ENCODE data around the gene PRPF8. TPM values are rescaled to one million over a fixed set of nuclear protein-coding genes. Genes with fewer than 3 reads are reported as not detected.

Gene PRPF8
- total and polyA plus RNA-seq, 2 of the 13 experiments (the other 11 are each of a cell fraction or from before 2014, with no cell fraction given): 112 to 179 TPM

DNA sequence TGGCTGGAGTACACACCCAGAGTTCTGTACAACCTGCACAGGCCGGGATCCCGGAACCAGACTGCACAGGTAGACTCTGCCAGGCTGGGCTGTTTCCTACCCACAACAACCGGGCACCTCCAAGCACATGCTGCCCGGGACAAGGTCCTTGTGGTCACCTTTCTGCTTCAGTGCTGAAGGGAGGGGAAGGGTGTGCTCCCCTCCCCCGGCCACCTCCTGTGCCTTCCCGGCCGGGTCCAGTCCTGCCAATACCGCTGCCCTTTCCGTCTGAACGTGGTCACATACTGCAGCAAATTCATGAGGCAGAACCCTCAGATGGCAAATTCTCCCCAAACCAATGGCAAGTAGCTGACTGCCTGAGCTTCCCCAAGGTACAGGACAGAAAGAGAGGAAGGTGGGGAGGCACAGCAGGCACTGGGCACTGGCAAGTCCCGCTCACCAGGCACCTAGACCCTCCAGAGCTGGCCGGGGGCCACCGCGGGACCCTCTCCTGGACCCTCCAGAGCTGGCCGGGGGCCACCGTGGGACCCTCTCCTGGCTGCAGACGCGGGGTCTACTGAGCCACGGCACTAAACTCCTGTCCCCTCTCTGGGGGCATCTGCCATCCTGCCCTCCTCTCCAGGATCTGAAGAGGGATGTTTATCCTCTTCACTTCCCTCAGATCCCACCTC is 78.9 kb downstream of the PRPF8 start:
- Histone ChIP-seq H3K4me1 (ENCODE audit: insufficient read depth, low read length) (peaks cover 76% of the 10 kb centered on the region), H3K27ac (ENCODE audit: extremely low read length, insufficient read depth, low read length) (peak overlapping the region; percentile 9), H4K20me1 (ENCODE audit: insufficient read depth, low read length) (no peaks in the 10 kb centered on the region), H3K9ac (ENCODE audit: insufficient read depth, low read depth, low read length) (peak overlapping the region; percentile 12; the same call in 1 of the 2 replicates), H3K79me2 (ENCODE audit: insufficient read depth, low read length) (no peaks in the 10 kb centered on the region), H2AFZ (ENCODE audit: low read length) (no peak overlapping the region), H3K9me3 (ENCODE audit: low read length) (peaks cover 7% of the 10 kb centered on the region; the same call in 1 of the 2 replicates), H3K36me3 (replicated peaks in 1 of 2; ENCODE audit: control insufficient read depth in 1 of 2, insufficient read depth in 2 of 2, low read length in 2 of 2) (no peaks in the 10 kb centered on the region; a peak in 2 of 5 replicates), H3K4me3 (replicated peaks in 1 of 3; ENCODE audit: insufficient read depth in 1 of 3, low read depth in 2 of 3, low read length in 3 of 3) (no peak overlapping the region), H3K27me3 (ENCODE audit: control insufficient read depth in 1 of 2, insufficient read depth in 2 of 2, low read length in 2 of 2) (no peaks in the 10 kb centered on the region), H3K4me2 (ENCODE audit: low read depth, low read length) (peak overlapping the region; percentile 51)
- WGBS (ENCODE audit: low lambda C conversion rate): 85% methylated on average over 14 of the region's 19 CpGs
- DNase-seq (ENCODE audit: low spot score) (no peak), FAIRE-seq (no peak), ATAC-seq (peak; percentile 47)
- ChIA-PET CTCF (ENCODE audit: low intra/inter-chr PET ratio, low total read pairs) (no interaction called here), POLR2A (interaction anchor here (0.7 to 1.2 kb wide), 2 partner anchors 8 to 22 kb away, joined by 3 read pairs; partner anchors contain the start of gene SLC43A2)
- in situ Hi-C loops (cut with HindIII; ENCODE audit: extremely low pct_ligation_motif_present, low pct_unique_long_range_greater_than_20kb) (no loop called here), intact Hi-C loops (cut with micrococcal nuclease; ENCODE audit: unreplicated experiment) (no loop called here)
- BruUV-seq (replicated peaks): no TSS peak
- no peak for TF ChIP-seq ZMAT3 (CRISPR knock-in tag; conservative IDR thresholded peaks at IDR 0.05)
- TF ChIP-seq, protein P1, sequence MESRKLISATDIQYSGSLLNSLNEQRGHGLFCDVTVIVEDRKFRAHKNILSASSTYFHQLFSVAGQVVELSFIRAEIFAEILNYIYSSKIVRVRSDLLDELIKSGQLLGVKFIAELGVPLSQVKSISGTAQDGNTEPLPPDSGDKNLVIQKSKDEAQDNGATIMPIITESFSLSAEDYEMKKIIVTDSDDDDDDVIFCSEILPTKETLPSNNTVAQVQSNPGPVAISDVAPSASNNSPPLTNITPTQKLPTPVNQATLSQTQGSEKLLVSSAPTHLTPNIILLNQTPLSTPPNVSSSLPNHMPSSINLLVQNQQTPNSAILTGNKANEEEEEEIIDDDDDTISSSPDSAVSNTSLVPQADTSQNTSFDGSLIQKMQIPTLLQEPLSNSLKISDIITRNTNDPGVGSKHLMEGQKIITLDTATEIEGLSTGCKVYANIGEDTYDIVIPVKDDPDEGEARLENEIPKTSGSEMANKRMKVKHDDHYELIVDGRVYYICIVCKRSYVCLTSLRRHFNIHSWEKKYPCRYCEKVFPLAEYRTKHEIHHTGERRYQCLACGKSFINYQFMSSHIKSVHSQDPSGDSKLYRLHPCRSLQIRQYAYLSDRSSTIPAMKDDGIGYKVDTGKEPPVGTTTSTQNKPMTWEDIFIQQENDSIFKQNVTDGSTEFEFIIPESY (CRISPR knock-in tag; IDR thresholded peaks at IDR 0.05): peak; percentile 82
- no peak for TF ChIP-seq ZNF431 (CRISPR knock-in tag; IDR thresholded peaks at IDR 0.05; ENCODE audit: borderline replicate concordance, low read depth)
- no peak for TF ChIP-seq ZMYM3 (CRISPR knock-in tag; IDR thresholded peaks at IDR 0.05)
- TF ChIP-seq YEATS4 (CRISPR knock-in tag; IDR thresholded peaks at IDR 0.05; ENCODE audit: borderline replicate concordance): no peak
- TF ChIP-seq, protein P2, sequence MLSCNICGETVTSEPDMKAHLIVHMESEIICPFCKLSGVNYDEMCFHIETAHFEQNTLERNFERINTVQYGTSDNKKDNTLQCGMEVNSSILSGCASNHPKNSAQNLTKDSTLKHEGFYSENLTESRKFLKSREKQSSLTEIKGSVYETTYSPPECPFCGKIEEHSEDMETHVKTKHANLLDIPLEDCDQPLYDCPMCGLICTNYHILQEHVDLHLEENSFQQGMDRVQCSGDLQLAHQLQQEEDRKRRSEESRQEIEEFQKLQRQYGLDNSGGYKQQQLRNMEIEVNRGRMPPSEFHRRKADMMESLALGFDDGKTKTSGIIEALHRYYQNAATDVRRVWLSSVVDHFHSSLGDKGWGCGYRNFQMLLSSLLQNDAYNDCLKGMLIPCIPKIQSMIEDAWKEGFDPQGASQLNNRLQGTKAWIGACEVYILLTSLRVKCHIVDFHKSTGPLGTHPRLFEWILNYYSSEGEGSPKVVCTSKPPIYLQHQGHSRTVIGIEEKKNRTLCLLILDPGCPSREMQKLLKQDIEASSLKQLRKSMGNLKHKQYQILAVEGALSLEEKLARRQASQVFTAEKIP (CRISPR knock-in tag; IDR thresholded peaks at IDR 0.05; ENCODE audit: borderline replicate concordance): no peak
- TF ChIP-seq, protein P3, sequence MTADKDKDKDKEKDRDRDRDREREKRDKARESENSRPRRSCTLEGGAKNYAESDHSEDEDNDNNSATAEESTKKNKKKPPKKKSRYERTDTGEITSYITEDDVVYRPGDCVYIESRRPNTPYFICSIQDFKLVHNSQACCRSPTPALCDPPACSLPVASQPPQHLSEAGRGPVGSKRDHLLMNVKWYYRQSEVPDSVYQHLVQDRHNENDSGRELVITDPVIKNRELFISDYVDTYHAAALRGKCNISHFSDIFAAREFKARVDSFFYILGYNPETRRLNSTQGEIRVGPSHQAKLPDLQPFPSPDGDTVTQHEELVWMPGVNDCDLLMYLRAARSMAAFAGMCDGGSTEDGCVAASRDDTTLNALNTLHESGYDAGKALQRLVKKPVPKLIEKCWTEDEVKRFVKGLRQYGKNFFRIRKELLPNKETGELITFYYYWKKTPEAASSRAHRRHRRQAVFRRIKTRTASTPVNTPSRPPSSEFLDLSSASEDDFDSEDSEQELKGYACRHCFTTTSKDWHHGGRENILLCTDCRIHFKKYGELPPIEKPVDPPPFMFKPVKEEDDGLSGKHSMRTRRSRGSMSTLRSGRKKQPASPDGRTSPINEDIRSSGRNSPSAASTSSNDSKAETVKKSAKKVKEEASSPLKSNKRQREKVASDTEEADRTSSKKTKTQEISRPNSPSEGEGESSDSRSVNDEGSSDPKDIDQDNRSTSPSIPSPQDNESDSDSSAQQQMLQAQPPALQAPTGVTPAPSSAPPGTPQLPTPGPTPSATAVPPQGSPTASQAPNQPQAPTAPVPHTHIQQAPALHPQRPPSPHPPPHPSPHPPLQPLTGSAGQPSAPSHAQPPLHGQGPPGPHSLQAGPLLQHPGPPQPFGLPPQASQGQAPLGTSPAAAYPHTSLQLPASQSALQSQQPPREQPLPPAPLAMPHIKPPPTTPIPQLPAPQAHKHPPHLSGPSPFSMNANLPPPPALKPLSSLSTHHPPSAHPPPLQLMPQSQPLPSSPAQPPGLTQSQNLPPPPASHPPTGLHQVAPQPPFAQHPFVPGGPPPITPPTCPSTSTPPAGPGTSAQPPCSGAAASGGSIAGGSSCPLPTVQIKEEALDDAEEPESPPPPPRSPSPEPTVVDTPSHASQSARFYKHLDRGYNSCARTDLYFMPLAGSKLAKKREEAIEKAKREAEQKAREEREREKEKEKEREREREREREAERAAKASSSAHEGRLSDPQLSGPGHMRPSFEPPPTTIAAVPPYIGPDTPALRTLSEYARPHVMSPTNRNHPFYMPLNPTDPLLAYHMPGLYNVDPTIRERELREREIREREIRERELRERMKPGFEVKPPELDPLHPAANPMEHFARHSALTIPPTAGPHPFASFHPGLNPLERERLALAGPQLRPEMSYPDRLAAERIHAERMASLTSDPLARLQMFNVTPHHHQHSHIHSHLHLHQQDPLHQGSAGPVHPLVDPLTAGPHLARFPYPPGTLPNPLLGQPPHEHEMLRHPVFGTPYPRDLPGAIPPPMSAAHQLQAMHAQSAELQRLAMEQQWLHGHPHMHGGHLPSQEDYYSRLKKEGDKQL (CRISPR knock-in tag; IDR thresholded peaks at IDR 0.05; ENCODE audit: low read depth): no peak
- TF ChIP-seq ZNF605 (CRISPR knock-in tag; IDR thresholded peaks at IDR 0.05): no peak
- TF ChIP-seq, protein P4, sequence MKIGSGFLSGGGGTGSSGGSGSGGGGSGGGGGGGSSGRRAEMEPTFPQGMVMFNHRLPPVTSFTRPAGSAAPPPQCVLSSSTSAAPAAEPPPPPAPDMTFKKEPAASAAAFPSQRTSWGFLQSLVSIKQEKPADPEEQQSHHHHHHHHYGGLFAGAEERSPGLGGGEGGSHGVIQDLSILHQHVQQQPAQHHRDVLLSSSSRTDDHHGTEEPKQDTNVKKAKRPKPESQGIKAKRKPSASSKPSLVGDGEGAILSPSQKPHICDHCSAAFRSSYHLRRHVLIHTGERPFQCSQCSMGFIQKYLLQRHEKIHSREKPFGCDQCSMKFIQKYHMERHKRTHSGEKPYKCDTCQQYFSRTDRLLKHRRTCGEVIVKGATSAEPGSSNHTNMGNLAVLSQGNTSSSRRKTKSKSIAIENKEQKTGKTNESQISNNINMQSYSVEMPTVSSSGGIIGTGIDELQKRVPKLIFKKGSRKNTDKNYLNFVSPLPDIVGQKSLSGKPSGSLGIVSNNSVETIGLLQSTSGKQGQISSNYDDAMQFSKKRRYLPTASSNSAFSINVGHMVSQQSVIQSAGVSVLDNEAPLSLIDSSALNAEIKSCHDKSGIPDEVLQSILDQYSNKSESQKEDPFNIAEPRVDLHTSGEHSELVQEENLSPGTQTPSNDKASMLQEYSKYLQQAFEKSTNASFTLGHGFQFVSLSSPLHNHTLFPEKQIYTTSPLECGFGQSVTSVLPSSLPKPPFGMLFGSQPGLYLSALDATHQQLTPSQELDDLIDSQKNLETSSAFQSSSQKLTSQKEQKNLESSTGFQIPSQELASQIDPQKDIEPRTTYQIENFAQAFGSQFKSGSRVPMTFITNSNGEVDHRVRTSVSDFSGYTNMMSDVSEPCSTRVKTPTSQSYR (CRISPR knock-in tag; IDR thresholded peaks at IDR 0.05; ENCODE audit: borderline replicate concordance): peak; percentile 65; the same call in 1 of the 2 replicates
- no peak for TF ChIP-seq KLF15 (CRISPR knock-in tag; IDR thresholded peaks at IDR 0.05; ENCODE audit: borderline replicate concordance)
- no peak for TF ChIP-seq ETV6 (CRISPR knock-in tag; conservative IDR thresholded peaks at IDR 0.05)
